Measurements from ENCODE around the gene EPHB2. TPM values are rescaled to one million over a fixed set of nuclear protein-coding genes. Genes with fewer than 3 reads are reported as not detected.
"Not testable (repeated sequence)": the region's sequence is repeated elsewhere in the genome, so short reads cannot be mapped to it uniquely, and the experiment has no call there.

EPHB2 gene
- total RNA-seq, 2 donors from 2014 or later: not detected

DNA sequence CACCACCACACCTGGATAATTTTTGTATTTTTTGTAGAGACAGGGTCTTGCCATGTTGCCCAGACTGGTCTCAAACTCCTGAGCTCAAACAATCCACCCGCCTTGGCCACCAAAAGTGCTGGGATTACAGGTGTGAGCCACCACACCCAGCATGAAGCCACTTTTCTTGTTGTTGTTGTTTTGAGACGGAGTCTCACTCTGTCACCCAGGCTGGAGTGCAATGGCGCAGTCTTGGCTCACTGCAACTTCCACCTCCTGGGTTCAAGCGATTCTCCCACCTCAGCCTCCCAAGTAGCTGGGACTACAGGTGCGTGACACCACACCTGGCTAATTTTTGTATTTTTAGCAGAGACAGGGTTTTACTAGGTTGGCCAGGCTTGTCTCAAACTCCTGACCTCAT lies 234.5 kb downstream of the EPHB2 start:
- H3K4me3 Mint-ChIP-seq; H3K36me3 Mint-ChIP-seq; H3K27ac Mint-ChIP-seq; DNase-seq (ENCODE audit: low spot score); H3K4me1 Mint-ChIP-seq (ENCODE audit: low read depth in 2 of 2); ATAC-seq; H3K9me3 Mint-ChIP-seq: not testable (repeated sequence)
- peaks cover 15% of the 10 kb centered on the region in 2 donors for H3K27me3 Mint-ChIP-seq

DNA sequence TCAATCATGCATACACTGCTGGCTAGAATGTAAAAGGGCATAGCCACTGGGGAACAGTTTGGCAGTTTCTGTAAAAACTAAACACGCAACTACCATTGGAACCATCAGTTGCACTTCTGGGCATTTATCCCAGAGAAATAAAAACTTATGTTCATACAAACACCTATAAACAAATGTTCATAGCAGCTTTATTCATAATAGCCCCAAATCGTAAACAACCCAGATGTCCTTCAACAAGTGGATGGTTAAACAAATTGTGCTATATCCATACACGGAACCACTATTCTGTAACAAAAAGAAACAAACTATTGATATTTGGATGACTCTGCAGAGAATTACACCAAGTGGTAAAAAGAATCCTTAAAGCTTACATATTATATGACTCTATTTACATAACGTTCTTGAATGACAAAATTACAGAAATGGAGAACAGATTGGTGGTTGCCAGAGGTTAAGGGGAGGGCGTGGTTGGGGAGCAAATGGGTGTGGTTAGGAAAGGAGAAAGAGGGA lies 239.2 kb downstream of the EPHB2 start:
- DNase-seq (ENCODE audit: low spot score): no peak
- Mint-ChIP-seq H3K4me3 (no peak overlapping the region), H3K27ac (no peak overlapping the region), H3K9me3 (no peaks in the 10 kb centered on the region), H3K27me3 (peaks cover 8 to 19% of the 10 kb centered on the region in 2 donors), H3K36me3 (no peaks in the 10 kb centered on the region), H3K4me1 (ENCODE audit: low read depth in 2 of 2) (no peaks in the 10 kb centered on the region)
- no peak for ATAC-seq

DNA sequence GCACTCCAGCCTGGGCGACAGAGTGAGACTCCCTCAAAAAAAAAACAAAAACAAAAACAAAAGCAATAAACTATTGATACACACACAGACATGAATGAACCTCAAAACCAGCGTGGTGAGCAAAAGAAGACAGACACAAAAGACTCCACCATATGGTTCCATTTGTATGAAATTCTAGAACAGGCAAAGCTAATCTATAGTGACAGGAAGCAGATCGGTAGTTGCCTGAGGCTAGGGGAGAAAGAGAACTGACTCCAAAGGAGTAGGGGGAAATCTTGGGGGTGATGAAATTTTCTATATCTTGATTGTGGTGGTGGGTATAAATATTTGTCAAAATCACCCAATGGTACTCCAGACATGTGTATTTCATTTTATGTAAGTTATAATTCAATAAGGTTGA lies 241.2 kb downstream of the EPHB2 start:
- Mint-ChIP-seq H3K27me3 (peaks cover 8 to 21% of the 10 kb centered on the region in 2 donors), H3K4me3 (no peak overlapping the region), H3K36me3 (no peaks in the 10 kb centered on the region), H3K27ac (no peak overlapping the region), H3K4me1 (ENCODE audit: low read depth in 2 of 2) (no peaks in the 10 kb centered on the region), H3K9me3 (no peaks in the 10 kb centered on the region)
- no peak for DNase-seq (ENCODE audit: low spot score)
- no peak for ATAC-seq

DNA sequence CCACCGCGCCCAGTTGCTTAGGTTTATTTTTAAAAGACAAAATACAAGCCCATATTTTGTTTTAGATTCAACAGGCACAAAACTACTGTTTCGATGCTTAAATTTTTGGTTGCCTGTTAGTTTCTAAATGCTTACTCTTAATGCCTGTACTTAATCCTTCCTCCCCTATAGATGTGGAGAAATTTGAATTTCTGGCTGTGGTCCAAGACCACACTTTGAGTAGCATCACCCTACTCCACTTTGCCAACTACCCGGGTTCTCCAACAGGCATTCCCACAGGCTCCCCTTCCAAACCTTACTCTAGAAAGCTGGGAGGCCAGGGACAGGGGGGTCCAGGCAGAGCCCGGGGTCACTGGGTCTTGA lies 242.0 kb downstream of the EPHB2 start:
- Mint-ChIP-seq H3K27me3 (peaks cover 8 to 23% of the 10 kb centered on the region in 2 donors), H3K4me3 (no peak overlapping the region), H3K9me3 (no peaks in the 10 kb centered on the region), H3K4me1 (ENCODE audit: low read depth in 2 of 2) (no peaks in the 10 kb centered on the region), H3K27ac (no peak overlapping the region), H3K36me3 (no peaks in the 10 kb centered on the region)
- ATAC-seq: peak in 1 of 2 donors; percentile 11
- DNase-seq (ENCODE audit: low spot score): no peak

DNA sequence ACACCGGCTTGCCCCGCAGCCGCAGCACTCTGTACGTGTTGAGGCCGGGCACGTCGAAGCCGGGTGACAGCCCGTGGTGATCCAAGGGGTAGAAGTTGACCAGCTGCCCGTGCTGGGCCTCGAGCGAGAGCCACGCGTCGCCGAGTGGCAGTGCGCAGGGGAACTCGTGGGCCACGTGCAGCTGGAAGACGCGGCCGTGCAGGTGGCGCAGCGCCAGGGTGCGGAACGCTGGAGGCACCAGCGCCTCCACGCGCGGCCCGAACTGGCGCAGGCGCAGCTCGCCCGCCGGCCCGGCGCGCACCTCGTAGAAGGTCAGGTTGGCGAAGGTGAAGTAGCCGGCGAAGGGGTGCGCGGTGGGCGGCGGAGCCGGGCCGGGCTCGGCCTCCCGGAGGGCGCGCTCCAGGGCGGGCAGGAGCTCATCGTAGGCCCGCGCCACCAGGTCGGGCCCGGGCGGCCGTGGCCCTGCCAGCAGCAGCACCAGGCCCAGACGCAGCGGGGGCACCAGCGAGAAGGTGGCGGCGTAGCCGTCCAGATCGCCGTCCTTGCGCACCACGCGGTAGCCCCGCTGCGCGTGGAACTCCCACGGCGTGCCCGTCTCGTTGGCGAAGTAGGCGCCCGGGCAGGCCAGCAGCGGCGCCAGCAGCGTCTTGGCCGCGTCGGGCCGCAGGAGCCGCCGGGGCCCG lies 242.6 kb downstream of the EPHB2 start:
- Mint-ChIP-seq H3K36me3 (no peaks in the 10 kb centered on the region), H3K27ac (no peak overlapping the region), H3K4me1 (ENCODE audit: low read depth in 2 of 2) (no peaks in the 10 kb centered on the region), H3K27me3 (peaks cover 8 to 20% of the 10 kb centered on the region in 2 donors), H3K9me3 (no peaks in the 10 kb centered on the region), H3K4me3 (no peak overlapping the region)
- DNase-seq (ENCODE audit: low spot score) (no peak), ATAC-seq (peak; percentile 31 to 46)

DNA sequence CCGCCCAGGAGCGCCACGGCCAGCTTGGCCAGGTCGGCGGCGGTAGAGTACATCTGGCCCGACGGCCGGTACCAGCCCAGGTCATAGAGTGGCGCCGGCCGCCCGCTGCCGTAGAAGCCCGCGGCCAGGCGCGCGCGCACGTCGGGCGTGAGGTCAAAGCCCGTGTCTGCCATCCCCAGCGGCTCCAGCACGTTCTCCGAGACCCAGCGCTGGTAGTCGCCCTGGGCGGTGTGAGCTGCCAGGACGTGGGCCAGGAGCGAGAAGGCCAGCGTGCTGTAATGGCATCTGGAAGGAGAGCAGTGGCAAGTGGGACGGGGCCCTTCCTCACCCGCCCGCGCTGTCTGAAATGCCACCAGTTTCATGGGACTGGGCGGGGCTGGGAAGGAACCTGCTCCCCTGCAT lies 243.1 kb downstream of the EPHB2 start:
- Mint-ChIP-seq H3K9me3 (no peaks in the 10 kb centered on the region), H3K4me1 (ENCODE audit: low read depth in 2 of 2) (no peaks in the 10 kb centered on the region), H3K36me3 (no peaks in the 10 kb centered on the region), H3K27me3 (peaks cover 8 to 19% of the 10 kb centered on the region in 2 donors), H3K27ac (no peak overlapping the region), H3K4me3 (no peak overlapping the region)
- peak in 1 of 2 donors; percentile 17 for ATAC-seq
- DNase-seq (ENCODE audit: low spot score): no peak

DNA sequence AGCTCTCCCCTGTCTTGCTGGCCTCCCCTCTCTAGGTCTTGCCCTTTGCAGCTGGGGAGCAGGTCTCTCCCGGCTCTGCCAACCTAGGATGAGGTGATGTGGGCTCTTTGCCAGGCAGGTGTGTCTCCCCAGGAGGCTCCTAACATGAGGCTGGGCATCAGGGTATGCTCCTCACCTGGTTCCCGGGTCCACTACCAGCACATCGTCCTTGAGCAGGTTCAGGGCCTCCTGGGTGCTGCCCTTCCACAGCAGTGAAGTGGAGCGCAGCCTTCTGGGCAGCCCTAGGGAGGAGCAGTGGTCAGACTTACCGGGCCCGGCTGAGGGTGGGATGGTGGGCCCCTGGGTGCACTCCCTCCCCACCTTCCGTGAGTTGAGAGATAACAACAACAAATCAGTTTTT lies 244.5 kb downstream of the EPHB2 start:
- Mint-ChIP-seq H3K4me3 (no peak overlapping the region), H3K36me3 (no peaks in the 10 kb centered on the region), H3K27me3 (peaks cover 8 to 16% of the 10 kb centered on the region in 2 donors), H3K27ac (no peak overlapping the region), H3K4me1 (ENCODE audit: low read depth in 2 of 2) (no peaks in the 10 kb centered on the region), H3K9me3 (no peaks in the 10 kb centered on the region)
- DNase-seq (ENCODE audit: low spot score) (no peak), ATAC-seq (no peak)

DNA sequence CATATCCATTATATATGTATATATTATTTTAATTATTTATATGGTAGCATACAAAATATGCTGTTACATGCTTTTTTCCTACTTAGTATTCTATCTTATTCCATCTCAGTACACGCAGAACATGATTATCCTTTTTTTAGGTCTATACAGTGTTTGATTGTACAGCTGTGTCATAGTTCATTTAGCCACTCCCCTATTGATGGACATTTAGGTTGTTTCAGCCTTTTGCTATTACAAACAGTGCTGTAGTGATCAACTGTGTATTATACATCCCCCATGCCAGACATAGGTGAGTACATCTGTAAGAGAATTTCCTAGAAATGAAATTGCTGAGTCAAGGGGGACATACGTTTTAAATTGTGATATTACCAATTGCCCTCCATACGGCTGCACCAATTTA lies 246.4 kb downstream of the EPHB2 start:
- H3K4me3 Mint-ChIP-seq: no peak overlapping the region
- no peaks in the 10 kb centered on the region for H3K4me1 Mint-ChIP-seq (ENCODE audit: low read depth in 2 of 2)
- H3K27me3 Mint-ChIP-seq: peaks cover under 1 to 6% of the 10 kb centered on the region in 2 donors
- ATAC-seq (no peak), DNase-seq (ENCODE audit: low spot score) (no peak)
- no peaks in the 10 kb centered on the region for H3K36me3 Mint-ChIP-seq
- no peaks in the 10 kb centered on the region for H3K9me3 Mint-ChIP-seq
- no peak overlapping the region for H3K27ac Mint-ChIP-seq

DNA sequence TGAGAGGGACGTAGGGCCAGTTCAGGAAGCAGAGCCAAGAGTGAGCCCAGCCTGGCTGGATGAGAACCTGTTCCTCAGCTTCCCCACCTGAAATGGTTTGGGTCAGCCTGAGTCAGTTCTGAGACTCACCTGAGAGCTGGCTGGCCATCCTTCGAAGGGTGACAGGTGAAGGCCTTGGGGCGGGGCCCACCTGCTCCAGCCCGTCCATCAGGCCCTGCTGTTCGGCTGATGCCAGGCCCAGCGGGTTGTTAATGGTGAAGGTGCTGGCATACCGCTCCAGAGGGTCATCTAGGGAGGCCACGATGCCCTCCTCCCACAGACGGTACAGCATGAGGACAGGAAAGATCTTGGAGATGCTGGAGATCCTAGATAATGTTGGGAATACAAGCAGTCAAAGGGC lies 247.9 kb downstream of the EPHB2 start:
- H3K9me3 Mint-ChIP-seq: no peaks in the 10 kb centered on the region
- no peaks in the 10 kb centered on the region for H3K36me3 Mint-ChIP-seq
- DNase-seq (ENCODE audit: low spot score): no peak
- no peaks in the 10 kb centered on the region for H3K4me1 Mint-ChIP-seq (ENCODE audit: low read depth in 2 of 2)
- H3K27me3 Mint-ChIP-seq: peaks cover 0 to 6% of the 10 kb centered on the region in 2 donors
- no peak overlapping the region for H3K4me3 Mint-ChIP-seq
- no peak overlapping the region for H3K27ac Mint-ChIP-seq
- no peak for ATAC-seq

DNA sequence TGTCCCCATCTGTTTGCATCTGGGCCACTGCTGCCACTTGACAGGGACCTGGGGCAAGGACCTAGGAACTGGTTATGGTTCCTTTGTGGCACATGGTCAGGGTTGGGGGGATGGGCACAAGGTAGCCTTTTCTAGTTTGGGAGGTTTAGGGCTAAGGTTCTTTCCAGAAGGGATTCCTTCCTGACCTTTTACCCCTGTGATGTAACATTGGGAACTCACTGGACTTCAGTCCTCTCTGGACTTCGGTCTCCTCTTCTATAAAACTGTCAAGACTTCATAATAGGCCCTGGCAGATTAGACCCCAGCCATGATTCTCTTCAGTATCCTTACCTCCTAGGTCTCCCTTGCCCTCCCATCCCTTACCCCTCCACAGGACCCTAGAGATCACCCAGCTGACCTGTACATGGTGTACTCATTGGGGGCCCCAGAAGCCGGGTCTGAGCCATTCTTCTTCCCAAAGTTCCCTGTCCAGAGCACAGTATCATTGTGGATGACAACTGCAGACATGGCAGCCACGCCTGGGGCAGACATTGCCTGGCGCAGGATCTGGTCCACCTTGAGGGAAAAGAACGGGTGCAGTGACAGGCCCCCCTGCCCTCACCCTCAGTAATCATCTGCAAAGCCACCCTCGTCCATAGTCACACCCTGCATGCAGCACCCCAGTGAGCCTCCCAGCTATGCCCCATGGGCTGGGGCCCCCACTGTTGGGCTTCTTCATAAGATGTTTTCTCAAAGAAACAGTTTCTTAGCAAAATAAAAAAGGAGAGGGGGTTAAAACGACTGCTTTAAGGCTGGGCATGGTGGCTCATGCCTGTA lies 249.1 kb downstream of the EPHB2 start:
- no peak for ATAC-seq
- no peak overlapping the region for H3K27ac Mint-ChIP-seq
- H3K9me3 Mint-ChIP-seq: no peaks in the 10 kb centered on the region
- H3K27me3 Mint-ChIP-seq: peaks cover 0 to 4% of the 10 kb centered on the region in 2 donors
- DNase-seq (ENCODE audit: low spot score): no peak
- no peaks in the 10 kb centered on the region for H3K4me1 Mint-ChIP-seq (ENCODE audit: low read depth in 2 of 2)
- H3K4me3 Mint-ChIP-seq: no peak overlapping the region
- no peaks in the 10 kb centered on the region for H3K36me3 Mint-ChIP-seq

DNA sequence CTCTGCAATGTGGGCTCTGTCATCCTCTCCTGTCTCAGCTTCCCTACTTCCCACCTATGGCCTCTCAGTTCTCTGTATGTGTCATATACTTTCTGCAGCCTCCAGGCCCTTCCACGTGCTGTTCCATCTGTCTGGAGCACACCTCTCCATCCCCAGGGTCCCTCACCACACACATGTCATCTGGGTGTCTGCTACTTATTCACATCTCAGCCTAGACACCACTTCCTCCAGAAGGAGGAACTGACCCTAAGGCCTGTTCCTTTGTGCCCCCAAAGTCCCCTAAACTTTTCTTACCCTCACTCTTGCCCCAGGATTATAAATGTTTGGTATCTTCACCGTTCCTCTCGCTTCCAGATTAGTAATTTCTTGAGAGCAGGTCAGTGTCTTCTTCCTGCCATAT lies 251.9 kb downstream of the EPHB2 start:
- H3K9me3 Mint-ChIP-seq: no peaks in the 10 kb centered on the region
- no peak for DNase-seq (ENCODE audit: low spot score)
- no peaks in the 10 kb centered on the region for H3K36me3 Mint-ChIP-seq
- H3K4me1 Mint-ChIP-seq (ENCODE audit: low read depth in 2 of 2): no peaks in the 10 kb centered on the region
- peaks cover 6 to 9% of the 10 kb centered on the region in 2 donors for H3K27me3 Mint-ChIP-seq
- H3K4me3 Mint-ChIP-seq: no peak overlapping the region
- no peak for ATAC-seq
- H3K27ac Mint-ChIP-seq: no peak overlapping the region

DNA sequence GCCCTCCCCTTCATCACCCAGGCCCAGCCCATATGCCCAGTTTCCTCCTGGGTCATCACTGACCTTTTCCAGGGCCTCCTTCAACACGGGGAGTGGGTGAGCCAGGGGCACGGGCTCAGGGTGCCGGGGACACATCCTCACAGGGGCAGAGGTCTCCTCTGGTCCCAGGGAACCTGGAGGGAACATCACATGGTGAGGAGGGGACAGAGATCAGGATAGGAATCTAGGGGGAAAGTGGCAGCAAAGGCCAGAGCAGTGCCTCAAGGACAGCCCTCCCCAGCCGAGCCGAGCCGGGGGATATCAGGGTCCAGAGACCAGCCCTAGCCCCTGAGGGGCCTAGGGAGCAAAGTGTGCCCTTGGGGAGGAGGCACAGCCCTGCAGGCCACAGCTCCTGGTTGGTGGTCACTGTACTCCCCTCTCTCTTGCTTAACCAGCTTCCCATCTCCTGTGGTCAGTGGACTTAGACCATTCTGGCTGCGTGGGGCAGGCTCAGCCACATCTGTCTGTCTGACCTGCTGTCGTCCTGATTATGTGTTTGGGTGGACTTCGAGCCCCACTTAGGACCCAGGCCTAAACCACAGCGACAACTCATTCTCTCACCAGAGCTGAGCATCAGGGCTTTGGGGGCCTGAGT lies 252.5 kb downstream of the EPHB2 start:
- Mint-ChIP-seq H3K36me3 (no peaks in the 10 kb centered on the region), H3K4me1 (ENCODE audit: low read depth in 2 of 2) (no peaks in the 10 kb centered on the region), H3K27me3 (peaks cover 9 to 14% of the 10 kb centered on the region in 2 donors), H3K9me3 (no peaks in the 10 kb centered on the region), H3K4me3 (no peak overlapping the region), H3K27ac (no peak overlapping the region)
- ATAC-seq (no peak), DNase-seq (ENCODE audit: low spot score) (no peak)

DNA sequence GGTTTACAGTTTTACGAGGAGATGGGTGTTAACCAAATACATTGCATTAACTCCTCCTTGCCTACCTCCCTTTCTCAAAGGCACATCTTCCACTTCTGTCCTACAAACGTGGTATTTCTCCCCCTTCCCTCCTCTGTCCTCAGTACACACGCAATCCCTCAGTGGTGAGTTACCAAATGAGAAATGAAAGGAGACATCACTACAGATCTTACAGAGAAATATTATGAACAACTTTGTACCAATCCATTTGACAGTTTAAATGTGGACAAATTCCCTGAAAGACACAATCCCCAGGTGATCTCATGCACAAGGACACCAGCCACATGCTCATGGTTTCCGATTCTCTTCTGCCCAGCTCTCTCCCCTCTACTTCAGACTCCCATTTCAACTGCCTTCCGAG lies 255.7 kb downstream of the EPHB2 start:
- Mint-ChIP-seq H3K36me3 (no peaks in the 10 kb centered on the region), H3K4me1 (ENCODE audit: low read depth in 2 of 2) (no peaks in the 10 kb centered on the region)
- no peak for ATAC-seq

DNA sequence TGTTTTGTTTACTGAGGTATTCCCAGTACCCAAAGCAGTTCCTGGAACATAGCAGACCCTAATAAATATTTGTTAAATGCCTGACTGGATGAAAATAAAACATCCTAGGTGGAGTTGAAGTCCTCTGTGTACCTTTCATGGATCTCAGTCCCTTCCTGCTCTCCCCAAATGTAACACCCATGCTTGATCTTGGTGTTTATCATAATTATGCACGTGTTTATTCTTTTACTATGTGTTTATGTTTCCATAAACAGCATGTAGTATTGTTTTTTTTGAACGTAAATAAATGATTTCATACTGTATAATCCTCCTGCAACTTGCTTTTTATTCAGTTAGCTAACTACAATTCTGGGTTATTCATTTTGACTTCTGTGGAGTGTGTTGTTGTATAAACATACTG lies 257.2 kb downstream of the EPHB2 start:
- Mint-ChIP-seq H3K9me3 (no peaks in the 10 kb centered on the region), H3K4me1 (ENCODE audit: low read depth in 2 of 2) (no peaks in the 10 kb centered on the region), H3K36me3 (no peaks in the 10 kb centered on the region), H3K27me3 (peaks cover 38 to 50% of the 10 kb centered on the region in 2 donors), H3K4me3 (no peak overlapping the region), H3K27ac (no peak overlapping the region)
- ATAC-seq (no peak), DNase-seq (ENCODE audit: low spot score) (no peak)

More for the DNA sequence above, 255.7 kb downstream of the EPHB2 start:
- Mint-ChIP-seq H3K27me3 (peaks cover 28 to 40% of the 10 kb centered on the region in 2 donors), H3K9me3 (no peaks in the 10 kb centered on the region), H3K27ac (no peak overlapping the region), H3K4me3 (no peak overlapping the region)
- no peak for DNase-seq (ENCODE audit: low spot score)
